ENCODE results near the gene CTNNA3. TPM values are rescaled to one million over a fixed set of nuclear protein-coding genes. Genes with fewer than 3 reads are reported as not detected.

Gene CTNNA3
- polyA plus RNA-seq, 1 donor from 2014 or later: 0.14 TPM

- no peaks in the 10 kb centered on the region for H4K20me1 ChIP-seq (ENCODE audit: insufficient read depth)
- no peak overlapping the region for H3K4me3 ChIP-seq (ENCODE audit: low read length)
- H3K4me2 ChIP-seq (ENCODE audit: low read length): no peak overlapping the region
- no peak overlapping the region for H3K27ac ChIP-seq (ENCODE audit: low read length)
- H3K27me3 ChIP-seq (ENCODE audit: insufficient read depth, low read depth, low read length): no peaks in the 10 kb centered on the region
- H3K36me3 ChIP-seq (ENCODE audit: insufficient read depth, low read length): no peaks in the 10 kb centered on the region
- no peaks in the 10 kb centered on the region for H3K9me3 ChIP-seq (ENCODE audit: low read length)
- H2AFZ ChIP-seq (ENCODE audit: low read depth, low read length): no peak overlapping the region
- no peaks in the 10 kb centered on the region for H3F3A ChIP-seq (ENCODE audit: insufficient read depth, low read length, poor library complexity, severe bottlenecking)
- TF ChIP-seq RAD21 (conservative IDR thresholded peaks at IDR 0.05): no peak
- TF ChIP-seq SMC3 (conservative IDR thresholded peaks at IDR 0.05; ENCODE audit: poor library complexity): no peak
- no peak for TF ChIP-seq MXI1 (conservative IDR thresholded peaks at IDR 0.05; ENCODE audit: poor library complexity, severe bottlenecking)
- TF ChIP-seq REST (IDR thresholded peaks at IDR 0.05; ENCODE audit: borderline replicate concordance): no peak
- no peak for TF ChIP-seq TAF1 (IDR thresholded peaks at IDR 0.05; ENCODE audit: low read depth)
- TF ChIP-seq POLR2AphosphoS5 (IDR thresholded peaks at IDR 0.05): no peak
- no peak for TF ChIP-seq EZH2 (IDR thresholded peaks at IDR 0.05; ENCODE audit: borderline replicate concordance, insufficient read depth, low read length, poor library complexity, severe bottlenecking)
- no peak for TF ChIP-seq CTCF (IDR thresholded peaks at IDR 0.05; ENCODE audit: poor library complexity, severe bottlenecking)
- no peak for TF ChIP-seq EP300 (conservative IDR thresholded peaks at IDR 0.05; ENCODE audit: poor library complexity, severe bottlenecking)
- no peaks in the 10 kb centered on the region for H3K79me2 ChIP-seq (replicated peaks; ENCODE audit: insufficient read depth, low read length)
- no peak overlapping the region for H3K9ac ChIP-seq (ENCODE audit: low read length)
- H3K9me2 ChIP-seq (ENCODE audit: insufficient read depth, low read length): no peaks in the 10 kb centered on the region
These were observed 37.5 kb upstream of the CTNNA3 start for GRCh38 chr10:67733511-67733910.

- no peaks in the 10 kb centered on the region for H3K9me3 ChIP-seq (ENCODE audit: low read length)
These were observed 29.6 kb upstream of the CTNNA3 start for GRCh38 chr10:67725567-67725966.

More at GRCh38 chr10:67725567-67725966, 29.6 kb upstream of the CTNNA3 start:
- Histone ChIP-seq H3K27ac (ENCODE audit: low read length) (no peak overlapping the region), H3K4me3 (ENCODE audit: low read length) (no peak overlapping the region), H3K36me3 (ENCODE audit: insufficient read depth, low read length) (no peaks in the 10 kb centered on the region), H3F3A (ENCODE audit: insufficient read depth, low read length, poor library complexity, severe bottlenecking) (no peaks in the 10 kb centered on the region), H4K20me1 (ENCODE audit: insufficient read depth) (no peaks in the 10 kb centered on the region), H3K79me2 (replicated peaks; ENCODE audit: insufficient read depth, low read length) (no peaks in the 10 kb centered on the region), H3K9ac (ENCODE audit: low read length) (no peak overlapping the region), H2AFZ (ENCODE audit: low read depth, low read length) (no peak overlapping the region), H3K27me3 (ENCODE audit: insufficient read depth, low read depth, low read length) (no peaks in the 10 kb centered on the region), H3K4me2 (ENCODE audit: low read length) (no peak overlapping the region), H3K9me2 (ENCODE audit: insufficient read depth, low read length) (no peaks in the 10 kb centered on the region)
- TF ChIP-seq POLR2AphosphoS5 (IDR thresholded peaks at IDR 0.05) (no peak), MXI1 (conservative IDR thresholded peaks at IDR 0.05; ENCODE audit: poor library complexity, severe bottlenecking) (no peak), EZH2 (IDR thresholded peaks at IDR 0.05; ENCODE audit: borderline replicate concordance, insufficient read depth, low read length, poor library complexity, severe bottlenecking) (no peak), CTCF (IDR thresholded peaks at IDR 0.05; ENCODE audit: poor library complexity, severe bottlenecking) (no peak), RAD21 (conservative IDR thresholded peaks at IDR 0.05) (no peak), EP300 (conservative IDR thresholded peaks at IDR 0.05; ENCODE audit: poor library complexity, severe bottlenecking) (no peak), TAF1 (IDR thresholded peaks at IDR 0.05; ENCODE audit: low read depth) (no peak), SMC3 (conservative IDR thresholded peaks at IDR 0.05; ENCODE audit: poor library complexity) (no peak), REST (IDR thresholded peaks at IDR 0.05; ENCODE audit: borderline replicate concordance) (no peak)
